Measurements from ENCODE around the gene SPOCK2. TPM values are rescaled to one million over a fixed set of nuclear protein-coding genes. Genes with fewer than 3 reads are reported as not detected.

SPOCK2 gene
- total RNA-seq, 4 donors from 2014 or later: 1.8 to 18.7 (median 4.5) TPM

- no peaks in the 10 kb centered on the region for H3K4me1 ChIP-seq
- intact Hi-C loops (cut with DNase I; ENCODE audit: low total_unique reads): no loop called here
- no peak overlapping the region for H3K4me3 ChIP-seq
- no peak overlapping the region for H3K27ac ChIP-seq
- H3K27me3 ChIP-seq: no peaks in the 10 kb centered on the region
- H3K36me3 ChIP-seq: no peaks in the 10 kb centered on the region
- no peak for DNase-seq
- TF ChIP-seq CTCF (IDR thresholded peaks at IDR 0.05): no peak
- TF ChIP-seq POLR2A (IDR thresholded peaks at IDR 0.05): no peak
- no peaks in the 10 kb centered on the region for H3K9me3 ChIP-seq
Observed at GRCh38 chr10:72107325-72108003, 19.1 kb upstream of the SPOCK2 start.

- no peaks in the 10 kb centered on the region for H3K9me3 ChIP-seq
- no peaks in the 10 kb centered on the region for H3K36me3 ChIP-seq
- TF ChIP-seq CTCF (IDR thresholded peaks at IDR 0.05) (no peak), POLR2A (IDR thresholded peaks at IDR 0.05) (no peak)
- H3K4me1 ChIP-seq: no peaks in the 10 kb centered on the region
- DNase-seq: no peak
- no peak overlapping the region for H3K4me3 ChIP-seq
- no peaks in the 10 kb centered on the region for H3K27me3 ChIP-seq
- H3K27ac ChIP-seq: peak overlapping the region in 1 of 2 donors; percentile 34
- intact Hi-C loops (cut with DNase I; ENCODE audit: low total_unique reads): no loop called here
Observed at GRCh38 chr10:72106896-72107295, 18.5 kb upstream of the SPOCK2 start.

GRCh38 chr10:72106154-72106849, 18.0 kb upstream of the SPOCK2 start:
- DNase-seq: no peak
- no peaks in the 10 kb centered on the region for H3K4me1 ChIP-seq
- no peaks in the 10 kb centered on the region for H3K36me3 ChIP-seq
- H3K4me3 ChIP-seq: no peak overlapping the region
- TF ChIP-seq CTCF (IDR thresholded peaks at IDR 0.05): no peak
- no peak for TF ChIP-seq POLR2A (IDR thresholded peaks at IDR 0.05)
- no peaks in the 10 kb centered on the region for H3K9me3 ChIP-seq
- no peaks in the 10 kb centered on the region for H3K27me3 ChIP-seq
- peak overlapping the region in 1 of 2 donors; percentile 48 for H3K27ac ChIP-seq
- intact Hi-C loops (cut with DNase I; ENCODE audit: low total_unique reads): no loop called here

- DNase-seq: no peak
- intact Hi-C loops (cut with DNase I; ENCODE audit: low total_unique reads): no loop called here
- Histone ChIP-seq H3K27ac (peak overlapping the region in 1 of 2 donors; percentile 48), H3K27me3 (no peaks in the 10 kb centered on the region), H3K4me3 (no peak overlapping the region), H3K4me1 (no peaks in the 10 kb centered on the region), H3K9me3 (no peaks in the 10 kb centered on the region), H3K36me3 (no peaks in the 10 kb centered on the region)
- TF ChIP-seq CTCF (IDR thresholded peaks at IDR 0.05) (no peak), POLR2A (IDR thresholded peaks at IDR 0.05) (no peak)
Observed at GRCh38 chr10:72105710-72106109, 17.4 kb upstream of the SPOCK2 start.

- DNase-seq: no peak
- no peaks in the 10 kb centered on the region for H3K36me3 ChIP-seq
- no peak overlapping the region for H3K4me3 ChIP-seq
- TF ChIP-seq POLR2A (IDR thresholded peaks at IDR 0.05) (no peak), CTCF (IDR thresholded peaks at IDR 0.05) (no peak)
- no peaks in the 10 kb centered on the region for H3K9me3 ChIP-seq
- H3K4me1 ChIP-seq: no peaks in the 10 kb centered on the region
- no peaks in the 10 kb centered on the region for H3K27me3 ChIP-seq
- H3K27ac ChIP-seq: peak overlapping the region; percentile 17 to 48
- intact Hi-C loops (cut with DNase I; ENCODE audit: low total_unique reads): no loop called here
Observed at GRCh38 chr10:72105098-72105475, 16.7 kb upstream of the SPOCK2 start.
